Uterus (tissue), 4 donors: ENCODE data around the gene LRRN2. TPM values are rescaled to one million over a fixed set of nuclear protein-coding genes. Genes with fewer than 3 reads are reported as not detected.

Experiments used
- DNase-seq, 2 donors: peaks; one replicate each; pipeline ENCODE4 v3.0.0-alpha.2; 2019 to 2020
- H3K27ac ChIP-seq, 2 donors: fragments of 200-600 bp; sonication (generic); 1 replicate in 1 of 2; 2 replicates in 1 of 2; pipeline ENCODE4 v1.5.1; 2016 to 2018
- H3K27me3 ChIP-seq, 2 donors: fragments of 200-600 bp; sonication (generic); one replicate each; pipeline ENCODE4 v1.5.1; 2018 to 2019; ENCODE audit warnings: control low read depth in 1 of 2
- H3K36me3 ChIP-seq, 2 donors: fragments of 200-600 bp; sonication (generic); one replicate each; pipeline ENCODE4 v1.5.1; 2019; ENCODE audit warnings: control low read depth in 1 of 2
- H3K4me1 ChIP-seq, 2 donors: fragments of 200-600 bp; sonication (generic); one replicate each; pipeline ENCODE4 v1.5.1; 2018 to 2019; ENCODE audit warnings: control low read depth in 1 of 2
- H3K4me3 ChIP-seq, 2 donors: fragments of 200-600 bp; sonication (generic); 1 replicate in 1 of 2; 2 replicates in 1 of 2; pipeline ENCODE4 v1.5.1; 2018 to 2019; ENCODE audit warnings: mild to moderate bottlenecking in 1 of 2
- H3K9me3 ChIP-seq, 2 donors: fragments of 200-600 bp; sonication (generic); one replicate each; pipeline ENCODE4 v1.5.1; 2019; ENCODE audit warnings: control low read depth in 1 of 2
- CTCF ChIP-seq, 4 experiments: fragments of 200-600 bp in 2 of 4; fragments of 450-650 bp in 2 of 4; sonication (generic) in 2 of 4; IDR thresholded peaks; one replicate each; pipeline ENCODE4 v1.5.1; 2016 to 2019; ENCODE audit warnings: antibody characterized with exemption in 4 of 4, mild to moderate bottlenecking in 2 of 4, moderate library complexity in 1 of 4
- POLR2A ChIP-seq, 2 donors: fragments of 450-650 bp; IDR thresholded peaks; one replicate each; pipeline ENCODE4 v1.6.1; 2016; ENCODE audit warnings: antibody characterized with exemption in 2 of 2, mild to moderate bottlenecking in 1 of 2, moderate library complexity in 1 of 2
- intact Hi-C: fragments of 100-400 bp; cut with DNase I; formaldehyde crosslinking; loops from one replicate; pipeline ENCODE4 v1.15.1; 2023; ENCODE audit warnings: low total_unique reads
- total RNA-seq, 4 donors: library from RNA; depleted of rRNA in 3 of 4; stranded (reverse); fragments of >200 nt in 3 of 4; gene quantifications; one replicate each; pipeline versions ENCODE4 v1.1.0 to v1.2.4, GENCODE V29; 2014 to 2023
- donor health status: DM: yes; HTN: yes; CAD: no.

Gene LRRN2
- total RNA-seq, 4 donors from 2014 or later, result 1.3 to 5.5 (median 3.9) TPM

DNA sequence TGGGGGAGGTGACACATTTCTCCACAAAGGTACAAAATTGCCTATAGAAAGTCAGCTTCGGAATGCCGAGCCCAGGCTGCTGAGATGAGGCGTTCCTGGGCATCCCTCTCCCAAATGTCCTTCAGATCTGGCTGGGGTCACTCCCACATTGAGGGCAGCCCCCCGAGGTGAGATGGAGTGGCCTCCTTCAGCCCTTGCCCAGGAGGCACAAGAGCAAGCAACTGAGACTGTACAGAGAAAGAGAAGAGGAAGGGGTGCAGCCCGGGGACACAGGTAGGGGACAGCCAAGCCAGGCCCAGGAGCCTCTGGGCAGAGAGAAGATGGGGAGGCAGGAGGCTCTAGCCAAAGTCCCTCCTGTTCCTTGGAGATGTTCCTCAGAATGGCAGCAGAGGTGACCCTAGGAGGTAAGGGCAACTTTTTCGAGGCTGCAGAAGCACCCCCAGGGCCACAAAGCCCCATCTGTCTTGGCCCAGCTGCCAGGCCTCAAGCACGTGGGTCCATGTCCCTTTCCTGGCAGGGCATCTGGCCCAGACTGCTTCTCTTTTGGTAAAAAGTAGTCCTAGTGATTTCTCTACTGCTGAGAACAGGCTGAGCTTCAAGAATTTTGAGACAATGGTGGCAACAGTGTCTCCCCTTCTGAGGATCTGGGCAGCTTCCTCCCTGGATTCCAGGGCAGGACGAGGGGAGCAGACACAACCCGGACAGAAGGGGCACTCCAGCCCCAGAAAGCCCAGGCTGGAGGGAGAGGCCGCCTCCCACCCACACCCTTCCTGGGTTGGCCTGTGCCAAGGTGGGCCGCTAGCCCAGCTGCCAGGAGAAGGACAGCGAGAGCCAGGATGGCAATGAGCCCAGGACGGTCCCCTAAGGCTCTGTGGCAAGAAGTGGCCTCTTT is 68.0 kb downstream of the LRRN2 start:
- intact Hi-C loops, result no loop called here

DNA sequence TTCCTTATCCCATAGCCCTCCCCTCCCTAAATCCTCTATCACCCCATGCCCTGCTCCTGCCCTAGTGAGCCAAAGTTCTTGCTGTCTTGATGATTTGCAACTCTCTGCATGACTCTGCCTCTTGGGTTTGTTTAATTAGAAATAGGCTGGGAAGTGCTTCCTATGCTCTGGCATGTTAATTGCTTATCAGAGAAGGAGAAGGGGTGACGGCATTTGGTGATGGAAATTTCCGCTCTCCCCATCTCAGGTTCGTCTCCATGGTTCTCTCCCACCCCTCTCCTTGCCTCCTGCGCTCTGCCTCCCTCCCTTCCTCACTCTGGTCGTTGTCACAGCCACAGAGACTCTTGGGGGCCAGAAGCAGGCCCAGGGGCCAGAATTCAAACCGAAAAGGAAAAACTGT is 68.9 kb downstream of the LRRN2 start:
- intact Hi-C loops, result no loop called here
- H3K36me3 ChIP-seq, result no peaks in the 10 kb centered on the region
- H3K9me3 ChIP-seq, result no peaks in the 10 kb centered on the region
- TF ChIP-seq CTCF (IDR thresholded peaks at IDR 0.05), result no peak
- no peak for TF ChIP-seq POLR2A (IDR thresholded peaks at IDR 0.05)
- no peak overlapping the region for H3K27ac ChIP-seq
- no peak overlapping the region for H3K4me3 ChIP-seq
- no peaks in the 10 kb centered on the region for H3K4me1 ChIP-seq
- DNase-seq, result no peak
- H3K27me3 ChIP-seq, result no peaks in the 10 kb centered on the region

More for the DNA sequence above, 68.0 kb downstream of the LRRN2 start:
- H3K4me3 ChIP-seq, result no peak overlapping the region
- no peaks in the 10 kb centered on the region for H3K36me3 ChIP-seq
- H3K27ac ChIP-seq, result no peak overlapping the region
- no peaks in the 10 kb centered on the region for H3K27me3 ChIP-seq
- H3K4me1 ChIP-seq, result no peaks in the 10 kb centered on the region
- no peak for DNase-seq
- no peaks in the 10 kb centered on the region for H3K9me3 ChIP-seq
- no peak for TF ChIP-seq POLR2A (IDR thresholded peaks at IDR 0.05)
- TF ChIP-seq CTCF (IDR thresholded peaks at IDR 0.05), result no peak

GRCh38 chr1:204615881-204616280 is 69.7 kb downstream of the LRRN2 start:
- H3K27me3 ChIP-seq, result no peaks in the 10 kb centered on the region
- intact Hi-C loops, result no loop called here

GRCh38 chr1:204613636-204614035 is 71.9 kb downstream of the LRRN2 start:
- H3K27me3 ChIP-seq, result no peaks in the 10 kb centered on the region
- TF ChIP-seq CTCF (IDR thresholded peaks at IDR 0.05) (no peak), POLR2A (IDR thresholded peaks at IDR 0.05) (no peak)
- no peaks in the 10 kb centered on the region for H3K9me3 ChIP-seq
- intact Hi-C loops, result no loop called here
- H3K4me1 ChIP-seq, result no peaks in the 10 kb centered on the region
- H3K4me3 ChIP-seq, result no peak overlapping the region
- no peak for DNase-seq
- no peak overlapping the region for H3K27ac ChIP-seq
- no peaks in the 10 kb centered on the region for H3K36me3 ChIP-seq

More at GRCh38 chr1:204615881-204616280, 69.7 kb downstream of the LRRN2 start:
- Histone ChIP-seq H3K36me3 (no peaks in the 10 kb centered on the region), H3K27ac (no peak overlapping the region), H3K9me3 (no peaks in the 10 kb centered on the region), H3K4me3 (no peak overlapping the region), H3K4me1 (no peaks in the 10 kb centered on the region)
- no peak for TF ChIP-seq CTCF (IDR thresholded peaks at IDR 0.05)
- TF ChIP-seq POLR2A (IDR thresholded peaks at IDR 0.05), result no peak
- DNase-seq, result no peak

- H3K4me3 ChIP-seq, result no peak overlapping the region
- H3K27me3 ChIP-seq, result no peaks in the 10 kb centered on the region
- intact Hi-C loops, result no loop called here
- H3K4me1 ChIP-seq, result no peaks in the 10 kb centered on the region
- H3K36me3 ChIP-seq, result no peaks in the 10 kb centered on the region
- H3K27ac ChIP-seq, result no peak overlapping the region
- DNase-seq, result no peak
- no peaks in the 10 kb centered on the region for H3K9me3 ChIP-seq
- TF ChIP-seq POLR2A (IDR thresholded peaks at IDR 0.05) (no peak), CTCF (IDR thresholded peaks at IDR 0.05) (no peak)
Observed at GRCh38 chr1:204612326-204612725, 73.2 kb downstream of the LRRN2 start.
